ENCODE data around the gene R3HDM1.

DNA sequence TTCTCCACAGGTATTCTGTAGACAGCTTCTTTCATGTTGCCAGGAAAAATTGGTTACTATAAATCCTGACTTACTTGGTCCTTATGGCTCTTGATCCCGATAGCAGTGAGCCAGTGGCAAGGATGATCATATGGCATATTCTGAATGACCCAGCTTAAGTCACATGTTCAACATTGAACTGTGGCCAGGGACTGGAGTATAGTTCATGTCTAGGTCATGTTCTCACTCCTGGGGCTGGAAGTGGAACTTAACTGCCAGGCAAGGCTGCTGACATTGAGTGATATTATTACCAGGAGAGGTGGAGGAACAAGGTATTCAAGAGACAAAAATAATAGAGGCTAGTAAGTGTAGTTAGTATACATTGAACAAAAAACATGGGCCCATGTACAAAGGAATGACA is 26.2 kb downstream of the R3HDM1 start:
- TF ChIP-seq, protein P1, sequence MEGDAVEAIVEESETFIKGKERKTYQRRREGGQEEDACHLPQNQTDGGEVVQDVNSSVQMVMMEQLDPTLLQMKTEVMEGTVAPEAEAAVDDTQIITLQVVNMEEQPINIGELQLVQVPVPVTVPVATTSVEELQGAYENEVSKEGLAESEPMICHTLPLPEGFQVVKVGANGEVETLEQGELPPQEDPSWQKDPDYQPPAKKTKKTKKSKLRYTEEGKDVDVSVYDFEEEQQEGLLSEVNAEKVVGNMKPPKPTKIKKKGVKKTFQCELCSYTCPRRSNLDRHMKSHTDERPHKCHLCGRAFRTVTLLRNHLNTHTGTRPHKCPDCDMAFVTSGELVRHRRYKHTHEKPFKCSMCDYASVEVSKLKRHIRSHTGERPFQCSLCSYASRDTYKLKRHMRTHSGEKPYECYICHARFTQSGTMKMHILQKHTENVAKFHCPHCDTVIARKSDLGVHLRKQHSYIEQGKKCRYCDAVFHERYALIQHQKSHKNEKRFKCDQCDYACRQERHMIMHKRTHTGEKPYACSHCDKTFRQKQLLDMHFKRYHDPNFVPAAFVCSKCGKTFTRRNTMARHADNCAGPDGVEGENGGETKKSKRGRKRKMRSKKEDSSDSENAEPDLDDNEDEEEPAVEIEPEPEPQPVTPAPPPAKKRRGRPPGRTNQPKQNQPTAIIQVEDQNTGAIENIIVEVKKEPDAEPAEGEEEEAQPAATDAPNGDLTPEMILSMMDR (IDR thresholded peaks at IDR 0.05): no peak
- no peak for TF ChIP-seq POLR2A (IDR thresholded peaks at IDR 0.05)
